Esophagus muscularis mucosa (tissue), 4 donors: ENCODE data around the gene PACRG. TPM values are rescaled to one million over a fixed set of nuclear protein-coding genes. Genes with fewer than 3 reads are reported as not detected.

ENCODE experiments used
- DNase-seq: peaks from one replicate; pipeline ENCODE4 v3.0.0-alpha.2; 2017; ENCODE audit errors: extremely low spot score
- H3K27ac ChIP-seq, 4 donors: fragments of 200-600 bp; sonication (generic); replicated peaks in 1 of 4; 1 replicate in 3 of 4; 2 replicates in 1 of 4; pipeline ENCODE4 v1.5.1; 2016 to 2019; ENCODE audit warnings: mild to moderate bottlenecking in 1 of 4
- H3K27me3 ChIP-seq, 4 donors: fragments of 200-600 bp; sonication (generic); one replicate each; pipeline versions ENCODE4 v1.5.1 to v1.6.0; 2016 to 2019
- H3K36me3 ChIP-seq, 4 donors: fragments of 200-600 bp; sonication (generic); one replicate each; pipeline ENCODE4 v1.5.1; 2016 to 2019
- H3K4me1 ChIP-seq, 4 donors: fragments of 200-600 bp; sonication (generic); one replicate each; pipeline ENCODE4 v1.5.1; 2016 to 2019
- H3K4me3 ChIP-seq, 4 donors: fragments of 200-600 bp; sonication (generic); 1 replicate in 2 of 4; 2 replicates in 2 of 4; pipeline ENCODE4 v1.5.1; 2016 to 2019; ENCODE audit warnings: mild to moderate bottlenecking in 4 of 4, moderate library complexity in 1 of 4
- H3K9me3 ChIP-seq, 4 donors: fragments of 200-600 bp; sonication (generic); 1 replicate in 3 of 4; 2 replicates in 1 of 4; pipeline ENCODE4 v1.5.1; 2016 to 2019
- CTCF ChIP-seq, 3 experiments: fragments of 200-600 bp in 2 of 3; fragments of 450-650 bp in 1 of 3; sonication (generic) in 2 of 3; IDR thresholded peaks; one replicate each; pipeline ENCODE4 v1.5.1; 2017 to 2019; ENCODE audit warnings: antibody characterized with exemption in 3 of 3, mild to moderate bottlenecking in 2 of 3, moderate library complexity in 1 of 3
- EP300 ChIP-seq: sonication (generic); formaldehyde crosslinking; IDR thresholded peaks from one replicate; pipeline ENCODE4 v1.6.1; 2017; ENCODE audit warnings: antibody characterized with exemption
- POLR2A ChIP-seq: fragments of 450-650 bp; IDR thresholded peaks from one replicate; pipeline ENCODE4 v1.6.1; 2017; ENCODE audit warnings: antibody characterized with exemption, moderate library complexity, mild to moderate bottlenecking, low read depth
- POLR2AphosphoS5 ChIP-seq, 2 donors: sonication (generic); formaldehyde crosslinking; IDR thresholded peaks; one replicate each; pipeline ENCODE4 v1.6.1; 2017; ENCODE audit warnings: antibody characterized with exemption in 2 of 2
- WGBS: methylation state at CpG from one replicate; pipeline ENCODE4 v1.1.5; 2018; 5-methylcytosine and 5-hydroxymethylcytosine counted together
- intact Hi-C: fragments of 100-400 bp; cut with DNase I; formaldehyde crosslinking; loops from one replicate; pipeline ENCODE4 v1.15.1; 2023
- total RNA-seq, 4 donors: library from RNA; depleted of rRNA; stranded (reverse); fragments of >200 nt; gene quantifications; one replicate each; pipeline versions ENCODE4 v1.1.0 to v1.2.1, GENCODE V29; 2016

PACRG gene
- total RNA-seq, 4 donors from 2014 or later: 1.3 to 3.5 (median 1.8) TPM; not detected in 1

DNA sequence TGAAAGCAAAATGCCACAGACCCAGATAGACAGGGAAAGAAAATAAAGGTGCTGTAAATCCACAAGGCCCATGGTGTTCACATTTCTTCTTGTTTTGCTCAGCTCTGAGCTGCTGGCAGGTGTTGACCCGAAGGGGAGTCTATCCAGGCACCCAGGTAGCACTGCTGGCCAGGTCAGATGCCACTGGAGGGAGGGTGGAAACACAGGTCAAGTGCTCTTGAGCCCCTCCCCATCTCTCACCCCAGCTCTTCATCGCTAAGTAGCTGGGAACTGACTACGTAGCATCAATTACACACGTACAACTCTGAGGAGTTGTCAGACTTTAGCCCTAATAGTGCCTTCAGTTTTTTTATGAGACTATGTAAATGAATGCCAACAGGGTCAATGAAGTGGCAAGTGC, 399.0 kb downstream of the PACRG start:
- 89% methylated on average over 4 of the region's 4 CpGs for WGBS

GRCh38 chr6:163127587-163127986, 399.8 kb downstream of the PACRG start:
- 84% methylated on average over 1 of the region's 1 CpG for WGBS
- no peak overlapping the region for H3K4me3 ChIP-seq
- H3K36me3 ChIP-seq: no peaks in the 10 kb centered on the region
- H3K9me3 ChIP-seq: no peaks in the 10 kb centered on the region
- no peaks in the 10 kb centered on the region for H3K27me3 ChIP-seq
- no peak for DNase-seq
- H3K27ac ChIP-seq: no peak overlapping the region
- no peak for TF ChIP-seq POLR2AphosphoS5 (IDR thresholded peaks at IDR 0.05)
- no peak for TF ChIP-seq POLR2A
- no peak for TF ChIP-seq EP300
- TF ChIP-seq CTCF (IDR thresholded peaks at IDR 0.05): no peak
- no peaks in the 10 kb centered on the region for H3K4me1 ChIP-seq
- intact Hi-C loops: no loop called here

More for the DNA sequence above, 399.0 kb downstream of the PACRG start:
- Histone ChIP-seq H3K4me3 (no peak overlapping the region), H3K27ac (no peak overlapping the region), H3K9me3 (no peaks in the 10 kb centered on the region), H3K4me1 (no peaks in the 10 kb centered on the region), H3K36me3 (no peaks in the 10 kb centered on the region), H3K27me3 (no peaks in the 10 kb centered on the region)
- intact Hi-C loops: no loop called here
- TF ChIP-seq EP300 (no peak), POLR2A (no peak), POLR2AphosphoS5 (IDR thresholded peaks at IDR 0.05) (no peak), CTCF (IDR thresholded peaks at IDR 0.05) (no peak)
- DNase-seq: no peak

- H3K4me3 ChIP-seq: no peak overlapping the region
- no peaks in the 10 kb centered on the region for H3K36me3 ChIP-seq
- intact Hi-C loops: no loop called here
- WGBS: 95% methylated on average over 2 of the region's 2 CpGs
- no peak for DNase-seq
- H3K27me3 ChIP-seq: no peaks in the 10 kb centered on the region
- H3K27ac ChIP-seq: no peak overlapping the region
- H3K9me3 ChIP-seq: no peaks in the 10 kb centered on the region
- H3K4me1 ChIP-seq: no peaks in the 10 kb centered on the region
- TF ChIP-seq POLR2AphosphoS5 (IDR thresholded peaks at IDR 0.05) (no peak), EP300 (no peak), POLR2A (no peak), CTCF (IDR thresholded peaks at IDR 0.05) (no peak)
Observed at GRCh38 chr6:163128324-163128723, 400.6 kb downstream of the PACRG start.

GRCh38 chr6:163132050-163132750, 404.4 kb downstream of the PACRG start:
- H3K36me3 ChIP-seq: no peaks in the 10 kb centered on the region
- no peaks in the 10 kb centered on the region for H3K4me1 ChIP-seq
- no peak overlapping the region for H3K27ac ChIP-seq
- 65% methylated on average over 2 of the region's 2 CpGs for WGBS
- TF ChIP-seq CTCF (IDR thresholded peaks at IDR 0.05) (no peak), EP300 (no peak), POLR2AphosphoS5 (IDR thresholded peaks at IDR 0.05) (no peak), POLR2A (no peak)
- intact Hi-C loops: no loop called here
- no peak overlapping the region for H3K4me3 ChIP-seq
- no peaks in the 10 kb centered on the region for H3K27me3 ChIP-seq
- DNase-seq: no peak
- H3K9me3 ChIP-seq: no peaks in the 10 kb centered on the region

DNA sequence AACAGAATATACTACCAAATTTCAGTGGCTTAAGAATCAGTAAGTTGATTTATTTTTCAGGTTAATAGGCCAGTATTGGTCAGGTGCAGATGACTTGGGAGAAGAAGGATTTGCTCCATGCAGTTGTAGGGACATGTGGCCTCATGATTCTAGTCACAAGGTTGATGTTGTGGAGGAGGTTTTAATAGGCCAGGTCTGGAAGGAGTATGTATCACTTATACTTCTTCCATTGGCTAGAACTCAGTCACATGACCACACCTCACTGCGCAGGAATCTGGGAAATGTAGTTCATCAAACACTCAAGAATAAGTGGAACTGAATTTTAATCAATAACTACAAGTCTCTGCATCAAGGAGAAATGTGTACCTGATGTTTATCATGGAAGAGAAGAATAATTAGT, 405.2 kb downstream of the PACRG start:
- H3K27me3 ChIP-seq: no peaks in the 10 kb centered on the region
- no peak for DNase-seq
- no peaks in the 10 kb centered on the region for H3K9me3 ChIP-seq
- no peaks in the 10 kb centered on the region for H3K4me1 ChIP-seq
- 95% methylated on average over 1 of the region's 1 CpG for WGBS
- intact Hi-C loops: no loop called here
- no peak overlapping the region for H3K27ac ChIP-seq
- TF ChIP-seq POLR2AphosphoS5 (IDR thresholded peaks at IDR 0.05) (no peak), CTCF (IDR thresholded peaks at IDR 0.05) (no peak), POLR2A (no peak), EP300 (no peak)
- H3K4me3 ChIP-seq: no peak overlapping the region
- no peaks in the 10 kb centered on the region for H3K36me3 ChIP-seq
